GM12878 (cell line): ENCODE measurements around the gene SFT2D1. TPM values are rescaled to one million over a fixed set of nuclear protein-coding genes. Genes with fewer than 3 reads are reported as not detected.

Experiments used
- ATF7 ChIP-seq: fragments of 450-650 bp; IDR thresholded peaks from 2 replicates; pipeline ENCODE4 v1.6.1; 2016; ENCODE audit warnings: low read depth, mild to moderate bottlenecking
- CBFB ChIP-seq: IDR thresholded peaks from 2 replicates; pipeline ENCODE4 v1.6.1; 2016; ENCODE audit warnings: antibody characterized with exemption, low read depth
- CTCF ChIP-seq, 3 experiments: IDR thresholded peaks in 2 of 3; conservative IDR thresholded peaks in 1 of 3; 2 replicates each; pipeline ENCODE4 v1.5.1; 2011; ENCODE audit warnings: low read depth in 3 of 3, low read length in 3 of 3, mild to moderate bottlenecking in 3 of 3, control low read depth in 2 of 3, moderate library complexity in 2 of 3, inconsistent platforms in 1 of 3, mixed read lengths in 1 of 3; ENCODE audit not compliant: control insufficient read depth in 2 of 3, insufficient read depth in 1 of 3; ENCODE audit errors: extremely low read depth in 1 of 3
- CUX1 ChIP-seq: IDR thresholded peaks from 2 replicates; pipeline ENCODE4 v1.6.1; 2012; ENCODE audit warnings: improper control_type of control experiment, low read depth, low read length; ENCODE audit not compliant: insufficient replicate concordance
- DPF2 ChIP-seq: fragments of 450-650 bp; IDR thresholded peaks from 2 replicates; pipeline ENCODE4 v1.6.1; 2017; ENCODE audit warnings: mild to moderate bottlenecking
- EED ChIP-seq: sonication (generic); IDR thresholded peaks from 2 replicates; pipeline ENCODE4 v1.6.1; 2016; ENCODE audit warnings: antibody characterized with exemption, low read depth
- ETV6 ChIP-seq, 2 experiments: fragments of 450-650 bp in 1 of 2; IDR thresholded peaks in 1 of 2; conservative IDR thresholded peaks in 1 of 2; 2 replicates each; pipeline ENCODE4 v1.6.1; 2014; ENCODE audit warnings: antibody characterized with exemption in 1 of 2, borderline replicate concordance in 1 of 2, low read depth in 1 of 2, mild to moderate bottlenecking in 1 of 2, moderate library complexity in 1 of 2
- EZH2 ChIP-seq: IDR thresholded peaks from 2 replicates; pipeline ENCODE4 v1.6.1; 2012; ENCODE audit warnings: low read depth, mild to moderate bottlenecking, control low read depth, inconsistent platforms, low read length, borderline replicate concordance; ENCODE audit not compliant: control insufficient read depth
- GABPA ChIP-seq: IDR thresholded peaks from 2 replicates; pipeline ENCODE4 v1.6.1; 2014; ENCODE audit warnings: antibody characterized with exemption, low read depth, mild to moderate bottlenecking, inconsistent platforms
- HDGF ChIP-seq: fragments of 450-650 bp; IDR thresholded peaks from 2 replicates; pipeline ENCODE4 v1.6.1; 2016; ENCODE audit warnings: antibody characterized with exemption
- IRF4 ChIP-seq: IDR thresholded peaks from 2 replicates; pipeline ENCODE4 v1.6.1; 2011; ENCODE audit warnings: low read depth, low read length
- MTA2 ChIP-seq: fragments of 450-650 bp; IDR thresholded peaks from 2 replicates; pipeline ENCODE4 v1.6.1; 2016; ENCODE audit warnings: low read depth, mild to moderate bottlenecking, moderate library complexity
- PAX8 ChIP-seq: fragments of 450-650 bp; IDR thresholded peaks from 2 replicates; pipeline ENCODE4 v1.6.1; 2017; ENCODE audit warnings: mild to moderate bottlenecking, moderate library complexity
- PKNOX1 ChIP-seq: fragments of 450-650 bp; IDR thresholded peaks from 2 replicates; pipeline ENCODE4 v1.6.1; 2016; ENCODE audit warnings: mild to moderate bottlenecking
- USF1 ChIP-seq: IDR thresholded peaks from 2 replicates; pipeline ENCODE4 v1.6.1; 2011; ENCODE audit warnings: borderline replicate concordance, low read depth, mild to moderate bottlenecking, moderate library complexity, mixed read lengths, low read length; ENCODE audit not compliant: insufficient read depth; ENCODE audit errors: extremely low read length
- ZBTB33 ChIP-seq: fragments of 450-650 bp; IDR thresholded peaks from 2 replicates; pipeline ENCODE4 v1.6.1; 2017; ENCODE audit warnings: mild to moderate bottlenecking
- ZNF24 ChIP-seq: fragments of 450-650 bp; IDR thresholded peaks from 2 replicates; pipeline ENCODE4 v1.6.1; 2017; ENCODE audit warnings: antibody characterized with exemption, mild to moderate bottlenecking
- ZNF622 ChIP-seq: fragments of 450-650 bp; IDR thresholded peaks from 2 replicates; pipeline ENCODE4 v1.6.1; 2017; ENCODE audit warnings: mild to moderate bottlenecking, inconsistent platforms
- polyA plus RNA-seq, 11 experiments: library from polyadenylated mRNA; depleted of rRNA in 4 of 11; unstranded in 6 of 11; stranded (reverse) in 5 of 11; fragments of >200 nt; fragmentation: Nextera tagmentation in 4 of 11; fragmentation: Illumina TruSeq in 1 of 11; extraction: Ambion mirVana in 4 of 11; extraction: Trizol in 1 of 11; gene quantifications; 1 replicate in 1 of 11; 2 replicates in 10 of 11; pipeline versions ENCODE4 v1.2.1 to v1.2.3, GENCODE V29; 2011 to 2016; ENCODE audit warnings: inconsistent platforms in 2 of 11, missing spikeins in 2 of 11, low read depth in 1 of 11
- total RNA-seq, 4 experiments: library from RNA; depleted of rRNA in 3 of 4; stranded (reverse); fragments of >200 nt in 3 of 4; fragmentation: Illumina TruSeq in 1 of 4; extraction: Trizol in 1 of 4; gene quantifications; 2 replicates each; pipeline versions ENCODE4 v1.2.1 to v1.2.3, GENCODE V29; 2013 to 2021

SFT2D1 gene
- total and polyA plus RNA-seq, 10 of the 15 experiments (the other 5 are each of a cell fraction or from before 2014, with no cell fraction given): 69.5 to 281 (median 124) TPM

- TF ChIP-seq PKNOX1 (peak; percentile 23; the same call in 1 of the 2 replicates), PAX8 (no peak), ETV6 (conservative IDR thresholded peaks at IDR 0.05 in 1 of 2, IDR thresholded peaks at IDR 0.05 in 1 of 2; ENCODE audit: borderline replicate concordance in 1 of 2, low read depth in 1 of 2) (peak in 1 of 2 experiments; percentile 31; a peak in 1 of 4 replicates), IRF4 (no peak), CTCF (IDR thresholded peaks at IDR 0.05 in 2 of 3, conservative IDR thresholded peaks at IDR 0.05 in 1 of 3; ENCODE audit: control insufficient read depth in 2 of 3, extremely low read depth in 1 of 3, insufficient read depth in 1 of 3, low read depth in 3 of 3, low read length in 3 of 3) (0 out of 6 replicates have a peak, but pooled peaks of 1 of the 3 experiments have one; percentile 0), GABPA (no peak), ZNF24 (no peak), EZH2 (no peak), ZNF622 (no peak), CBFB (no peak), DPF2 (peak; percentile 93), USF1 (no peak), EED (peak; percentile 68), MTA2 (no peak), ATF7 (no peak), CUX1 (no peak), HDGF (no peak), ZBTB33 (no peak)
These were observed 40.8 kb upstream of the SFT2D1 start, which contains the start of gene MPC1 (continued) for GRCh38 chr6:166382933-166383801.
